GM12874 (cell line): ENCODE measurements around the gene HOXA13.

Experiments used
- TF ChIP-seq, protein P1 (sequence below): IDR thresholded peaks from 2 replicates; pipeline ENCODE4 v1.5.1; 2011; ENCODE audit warnings: low read depth, mild to moderate bottlenecking, control low read depth, low read length, moderate library complexity; ENCODE audit not compliant: insufficient read depth

The HOXA13 gene

GRCh38 chr7:27209933-27210440 lies 10.1 kb upstream of the HOXA13 start:
- TF ChIP-seq, protein P1, sequence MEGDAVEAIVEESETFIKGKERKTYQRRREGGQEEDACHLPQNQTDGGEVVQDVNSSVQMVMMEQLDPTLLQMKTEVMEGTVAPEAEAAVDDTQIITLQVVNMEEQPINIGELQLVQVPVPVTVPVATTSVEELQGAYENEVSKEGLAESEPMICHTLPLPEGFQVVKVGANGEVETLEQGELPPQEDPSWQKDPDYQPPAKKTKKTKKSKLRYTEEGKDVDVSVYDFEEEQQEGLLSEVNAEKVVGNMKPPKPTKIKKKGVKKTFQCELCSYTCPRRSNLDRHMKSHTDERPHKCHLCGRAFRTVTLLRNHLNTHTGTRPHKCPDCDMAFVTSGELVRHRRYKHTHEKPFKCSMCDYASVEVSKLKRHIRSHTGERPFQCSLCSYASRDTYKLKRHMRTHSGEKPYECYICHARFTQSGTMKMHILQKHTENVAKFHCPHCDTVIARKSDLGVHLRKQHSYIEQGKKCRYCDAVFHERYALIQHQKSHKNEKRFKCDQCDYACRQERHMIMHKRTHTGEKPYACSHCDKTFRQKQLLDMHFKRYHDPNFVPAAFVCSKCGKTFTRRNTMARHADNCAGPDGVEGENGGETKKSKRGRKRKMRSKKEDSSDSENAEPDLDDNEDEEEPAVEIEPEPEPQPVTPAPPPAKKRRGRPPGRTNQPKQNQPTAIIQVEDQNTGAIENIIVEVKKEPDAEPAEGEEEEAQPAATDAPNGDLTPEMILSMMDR: no peak

GRCh38 chr7:27208998-27209397 lies 9.1 kb upstream of the HOXA13 start:
- TF ChIP-seq, protein P1: no peak

DNA sequence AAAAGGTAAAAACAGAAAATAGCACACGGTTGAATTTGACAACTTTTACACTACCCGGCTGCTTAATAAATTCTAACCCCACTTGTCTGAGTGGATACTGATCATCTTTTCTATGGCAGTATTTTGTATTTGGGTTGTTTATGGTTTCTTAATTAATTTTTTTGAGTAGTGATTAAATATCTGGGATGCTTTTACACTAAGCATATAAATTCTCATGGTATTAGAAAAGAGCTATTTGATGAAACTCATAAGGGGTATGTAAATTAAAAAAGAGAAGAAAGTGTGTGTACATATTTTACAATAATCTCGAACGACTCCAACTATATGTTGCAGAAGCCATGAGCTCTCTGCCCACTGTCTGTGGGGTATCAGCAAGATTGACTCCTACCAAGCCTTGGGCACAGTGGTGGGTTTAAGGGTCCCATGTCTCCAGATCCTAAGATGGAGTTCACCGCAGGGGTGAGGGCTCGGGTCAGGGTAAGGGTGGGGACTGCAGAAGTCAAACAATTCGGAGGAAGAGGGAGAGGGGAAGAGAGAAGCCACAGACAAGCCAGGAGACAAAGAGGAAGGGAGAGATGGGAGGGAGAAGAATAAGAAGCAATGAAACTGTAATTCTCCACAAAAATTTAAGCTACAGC lies 7.6 kb upstream of the HOXA13 start:
- TF ChIP-seq, protein P1: no peak

GRCh38 chr7:27205325-27206280 lies 5.7 kb upstream of the HOXA13 start:
- TF ChIP-seq, protein P1: no peak

- TF ChIP-seq, protein P1: no peak
Observed at GRCh38 chr7:27204851-27205322, 5.0 kb upstream of the HOXA13 start.

DNA sequence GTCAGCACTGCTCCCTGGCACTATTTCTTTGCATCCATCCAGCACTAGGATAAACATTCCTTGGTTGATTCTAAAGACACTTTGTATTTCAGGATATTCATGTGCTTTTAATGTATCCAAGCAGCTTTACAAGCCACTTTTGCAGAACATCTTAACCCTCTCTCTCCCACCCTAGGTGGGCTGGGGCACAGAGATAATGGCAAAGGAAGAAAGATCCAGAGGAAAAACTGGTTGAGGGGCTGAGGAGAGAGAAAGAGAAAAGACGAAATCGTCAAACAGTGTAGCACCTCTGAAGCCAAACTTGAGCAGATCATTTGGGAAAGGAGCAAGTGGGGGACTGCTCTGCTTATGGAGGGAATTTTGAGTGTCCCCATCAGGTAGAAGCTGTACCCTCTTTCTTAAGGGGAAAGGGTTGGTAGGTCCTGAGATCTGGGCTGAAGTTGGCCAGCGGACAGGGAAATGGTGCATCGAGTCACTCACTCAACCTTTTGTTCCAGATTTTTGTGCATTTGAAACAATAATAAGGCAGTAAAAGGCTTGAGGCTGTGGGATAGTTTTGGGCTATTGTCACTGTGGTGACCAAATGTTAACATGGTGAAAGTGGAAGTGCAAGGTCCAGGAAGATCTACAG lies 4.2 kb upstream of the HOXA13 start:
- TF ChIP-seq, protein P1: no peak

DNA sequence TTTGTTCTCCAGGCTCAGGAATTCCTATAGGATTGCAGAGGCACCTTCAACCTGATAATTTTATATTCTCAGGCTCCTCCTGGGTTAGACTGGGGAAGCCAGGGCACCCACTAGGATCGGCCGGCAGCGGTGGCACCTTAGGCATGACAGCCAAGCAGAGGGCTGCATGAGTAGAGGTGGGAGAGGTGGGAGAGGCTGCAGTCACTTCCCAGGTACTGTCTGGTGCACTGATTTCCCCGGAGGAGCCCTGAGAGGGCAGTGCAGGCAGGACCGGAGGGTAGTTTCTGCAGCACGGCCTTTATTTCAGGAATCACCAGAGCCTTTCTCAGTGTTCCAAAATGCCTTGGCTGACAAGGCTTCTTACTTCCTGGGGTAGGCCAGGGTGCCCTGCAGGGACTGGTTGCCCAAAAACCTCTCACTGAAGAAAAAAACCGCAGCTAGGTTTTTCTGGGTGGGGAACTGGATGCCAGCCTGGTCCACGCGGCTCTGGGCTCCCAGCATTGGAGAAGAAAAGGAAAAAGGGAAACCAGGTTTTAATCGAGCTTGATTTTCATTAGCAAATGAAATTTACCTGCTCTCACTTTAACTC lies 3.6 kb upstream of the HOXA13 start:
- TF ChIP-seq, protein P1: no peak
